ENCODE data around the gene GABRG3. TPM values are rescaled to one million over a fixed set of nuclear protein-coding genes. Genes with fewer than 3 reads are reported as not detected.

GABRG3 gene
- total RNA-seq, 1 donor from 2014 or later: 0.24 TPM

GRCh38 chr15:27480642-27481041, 509.7 kb downstream of the GABRG3 start:
- H3K9me3 Mint-ChIP-seq (ENCODE audit: low read depth): no peaks in the 10 kb centered on the region
- no peaks in the 10 kb centered on the region for H3K4me1 Mint-ChIP-seq (ENCODE audit: low read depth)
- H3K36me3 Mint-ChIP-seq (ENCODE audit: insufficient read depth): no peaks in the 10 kb centered on the region
- no peak overlapping the region for H3K4me3 Mint-ChIP-seq (ENCODE audit: low read depth)
- H3K27ac Mint-ChIP-seq: no peak overlapping the region
- TF ChIP-seq CTCF (IDR thresholded peaks at IDR 0.05; ENCODE audit: unreplicated experiment): no peak
- DNase-seq (ENCODE audit: low spot score, unreplicated experiment): no peak
- H3K27me3 Mint-ChIP-seq: no peaks in the 10 kb centered on the region

- DNase-seq (ENCODE audit: low spot score, unreplicated experiment): no peak
- no peak overlapping the region for H3K4me3 Mint-ChIP-seq (ENCODE audit: low read depth)
- no peak overlapping the region for H3K27ac Mint-ChIP-seq
- no peaks in the 10 kb centered on the region for H3K27me3 Mint-ChIP-seq
- H3K4me1 Mint-ChIP-seq (ENCODE audit: low read depth): no peaks in the 10 kb centered on the region
- no peak for TF ChIP-seq CTCF (IDR thresholded peaks at IDR 0.05; ENCODE audit: unreplicated experiment)
- no peaks in the 10 kb centered on the region for H3K36me3 Mint-ChIP-seq (ENCODE audit: insufficient read depth)
- no peaks in the 10 kb centered on the region for H3K9me3 Mint-ChIP-seq (ENCODE audit: low read depth)
Measured at GRCh38 chr15:27481768-27482167, 510.8 kb downstream of the GABRG3 start.

GRCh38 chr15:27482287-27482686, 511.3 kb downstream of the GABRG3 start:
- no peaks in the 10 kb centered on the region for H3K4me1 Mint-ChIP-seq (ENCODE audit: low read depth)
- H3K27ac Mint-ChIP-seq: no peak overlapping the region
- DNase-seq (ENCODE audit: low spot score, unreplicated experiment): no peak
- no peaks in the 10 kb centered on the region for H3K36me3 Mint-ChIP-seq (ENCODE audit: insufficient read depth)
- H3K9me3 Mint-ChIP-seq (ENCODE audit: low read depth): no peaks in the 10 kb centered on the region
- H3K4me3 Mint-ChIP-seq (ENCODE audit: low read depth): no peak overlapping the region
- TF ChIP-seq CTCF (IDR thresholded peaks at IDR 0.05; ENCODE audit: unreplicated experiment): no peak
- H3K27me3 Mint-ChIP-seq: no peaks in the 10 kb centered on the region

GRCh38 chr15:27483124-27483523, 512.1 kb downstream of the GABRG3 start:
- TF ChIP-seq CTCF (IDR thresholded peaks at IDR 0.05; ENCODE audit: unreplicated experiment): no peak
- DNase-seq (ENCODE audit: low spot score, unreplicated experiment): no peak
- H3K9me3 Mint-ChIP-seq (ENCODE audit: low read depth): no peaks in the 10 kb centered on the region
- H3K27ac Mint-ChIP-seq: no peak overlapping the region
- no peaks in the 10 kb centered on the region for H3K36me3 Mint-ChIP-seq (ENCODE audit: insufficient read depth)
- no peak overlapping the region for H3K4me3 Mint-ChIP-seq (ENCODE audit: low read depth)
- no peaks in the 10 kb centered on the region for H3K27me3 Mint-ChIP-seq
- no peaks in the 10 kb centered on the region for H3K4me1 Mint-ChIP-seq (ENCODE audit: low read depth)

GRCh38 chr15:27485265-27485664, 514.3 kb downstream of the GABRG3 start:
- no peak for DNase-seq (ENCODE audit: low spot score, unreplicated experiment)
- Mint-ChIP-seq H3K36me3 (ENCODE audit: insufficient read depth) (no peaks in the 10 kb centered on the region), H3K4me1 (ENCODE audit: low read depth) (no peaks in the 10 kb centered on the region), H3K27me3 (no peaks in the 10 kb centered on the region), H3K9me3 (ENCODE audit: low read depth) (no peaks in the 10 kb centered on the region), H3K4me3 (ENCODE audit: low read depth) (no peak overlapping the region), H3K27ac (no peak overlapping the region)
- TF ChIP-seq CTCF (IDR thresholded peaks at IDR 0.05; ENCODE audit: unreplicated experiment): no peak
